Kidney (tissue), 14 donors: Measurements from ENCODE around the gene TBCK. TPM values are rescaled to one million over a fixed set of nuclear protein-coding genes. Genes with fewer than 3 reads are reported as not detected.

ENCODE experiments used
- DNase-seq, 5 donors: peaks; one replicate each; pipeline ENCODE4 v3.0.0-alpha.2; 2013 to 2020
- FAIRE-seq: peaks from 2 replicates; lab custom pipeline; 2012; peaks lifted over from hg19 to GRCh38; lab: Jason Lieb, UNC
- H3K27ac ChIP-seq, 2 donors: one replicate each; pipeline ENCODE4 v1.7.0; 2013; ENCODE audit warnings: low read depth in 2 of 2, low read length in 2 of 2, inconsistent platforms in 1 of 2
- H3K27me3 ChIP-seq: one replicate; pipeline ENCODE4 v1.7.1; 2013; ENCODE audit warnings: low read length, inconsistent platforms; ENCODE audit not compliant: control insufficient read depth, insufficient read depth
- H3K36me3 ChIP-seq, 3 donors: one replicate each; pipeline versions ENCODE4 v1.7.0 to v1.7.1; 2013; ENCODE audit warnings: low read length in 3 of 3, control low read depth in 1 of 3, inconsistent platforms in 1 of 3; ENCODE audit not compliant: insufficient read depth in 3 of 3, control insufficient read depth in 2 of 3
- H3K4me1 ChIP-seq, 3 donors: one replicate each; pipeline versions ENCODE4 v1.7.0 to v1.7.1; 2013; ENCODE audit warnings: low read length in 3 of 3, inconsistent platforms in 1 of 3, low read depth in 1 of 3; ENCODE audit not compliant: control insufficient read depth in 2 of 3, insufficient read depth in 2 of 3
- H3K4me3 ChIP-seq, 3 donors: one replicate each; pipeline versions ENCODE4 v1.7.0 to v1.8.1; 2013; ENCODE audit warnings: low read length in 3 of 3, control low read depth in 1 of 3, inconsistent platforms in 1 of 3
- H3K9ac ChIP-seq, 3 donors: one replicate each; pipeline versions ENCODE4 v1.7.0 to v1.7.1; 2013; ENCODE audit warnings: low read length in 3 of 3, control low read depth in 1 of 3, inconsistent platforms in 1 of 3
- H3K9me3 ChIP-seq, 3 donors: one replicate each; pipeline versions ENCODE4 v1.7.0 to v1.7.1; 2013; ENCODE audit warnings: low read length in 3 of 3, control low read depth in 1 of 3, inconsistent platforms in 1 of 3; ENCODE audit not compliant: control insufficient read depth in 2 of 3, insufficient read depth in 1 of 3
- intact Hi-C: fragments of 100-400 bp; cut with DNase I; formaldehyde crosslinking; loops from one replicate; pipeline ENCODE4 v1.11.1; 2022
- polyA plus RNA-seq: library from polyadenylated mRNA; stranded (reverse); fragments of 350-450 nt; fragmentation: Illumina TruSeq; extraction: RNeasy Lipid Tissue Mini Kit (QIAGEN cat#74804); gene quantifications from one replicate; pipeline ENCODE4 v1.2.3, GENCODE V29; 2014; ENCODE audit warnings: low read depth, low replicate concordance; ENCODE audit not compliant: insufficient read depth
- total RNA-seq: library from RNA; stranded (reverse); fragmentation: NEBNext Ultra II Directional; extraction: Animal tissue kit (Norgen Biotek cat#: 25700); gene quantifications from one replicate; pipeline ENCODE4 v1.2.1, GENCODE V29; 2021
- TF ChIP-seq, protein P1 (sequence below): IDR thresholded peaks from 3 replicates; pipeline ENCODE4 v1.5.1; 2012; ENCODE audit warnings: mild to moderate bottlenecking, moderate library complexity, borderline replicate concordance; ENCODE audit not compliant: insufficient read depth; ENCODE audit errors: extremely low read depth
- donor health status: control.
- donor health status: control.
- donor health status: control.
- donor health status: control.
- donor health status: control.
- donor health status: DM: yes; HTN: yes; CAD: no.
- donor health status: Normal renal cell carcinoma (clear cell type).

TBCK gene
- total and polyA plus RNA-seq, 2 donors from 2014 or later: 15.8 to 50.0 TPM

DNA sequence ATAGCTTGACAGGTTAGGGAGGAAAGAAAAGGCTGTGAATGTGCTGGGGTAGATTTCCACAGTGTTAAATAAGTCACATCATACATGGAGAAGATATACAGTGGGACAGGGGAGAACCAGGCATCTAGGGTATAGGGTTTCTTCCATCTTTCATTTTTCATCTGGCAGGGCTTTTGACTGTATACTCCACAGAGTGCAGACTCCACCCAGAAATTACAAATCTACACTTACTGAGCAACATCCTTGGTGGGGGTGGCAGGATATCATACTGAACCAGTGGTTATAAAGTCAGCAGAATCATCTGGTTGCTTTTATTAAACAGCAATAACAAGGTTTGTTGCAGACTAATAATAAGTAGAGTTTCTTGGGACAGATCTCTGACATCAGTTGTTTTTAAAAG lies 266.5 kb downstream of the TBCK start:
- intact Hi-C loops: no loop called here
- no peak for FAIRE-seq

DNA sequence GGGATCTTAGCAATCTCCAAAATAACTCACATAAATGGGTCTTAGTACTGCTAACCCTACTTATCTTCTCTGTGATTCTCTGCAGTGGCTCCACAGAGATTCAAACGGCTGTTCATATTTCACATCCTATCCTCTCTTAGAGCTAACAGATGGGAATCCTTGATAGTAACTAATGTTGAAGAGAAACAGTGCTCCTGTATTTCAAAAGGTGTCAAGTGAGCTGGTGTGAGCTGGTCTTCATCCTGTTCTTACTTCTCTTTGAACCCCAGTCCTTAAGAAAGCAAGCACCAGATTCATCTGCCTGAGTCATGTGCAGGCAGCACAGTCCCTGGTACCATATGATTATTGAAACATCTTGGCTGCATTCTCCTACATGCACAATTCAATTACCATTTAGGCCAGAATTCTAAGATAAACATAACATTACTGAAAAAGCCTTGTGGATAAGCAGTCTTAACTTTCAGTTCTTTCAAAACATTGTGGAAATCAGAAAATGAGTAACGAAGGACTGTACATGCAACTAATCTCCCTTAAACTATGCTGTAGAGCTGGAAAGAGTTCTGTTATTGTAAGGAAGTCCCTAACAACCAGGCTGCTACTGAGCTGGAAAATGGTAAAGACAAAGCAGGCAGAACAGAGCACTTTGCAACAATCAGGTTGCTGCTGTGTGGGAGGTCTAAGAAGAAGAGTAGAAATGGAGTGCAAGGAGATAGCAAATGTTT lies 267.6 kb downstream of the TBCK start:
- no peak overlapping the region for H3K27ac ChIP-seq

More for the DNA sequence above, 266.5 kb downstream of the TBCK start:
- Histone ChIP-seq H3K27ac (no peak overlapping the region), H3K9me3 (no peaks in the 10 kb centered on the region), H3K4me1 (peaks cover 0 to 6% (median 0%) of the 10 kb centered on the region in 3 donors), H3K27me3 (no peaks in the 10 kb centered on the region), H3K36me3 (no peaks in the 10 kb centered on the region), H3K9ac (no peak overlapping the region), H3K4me3 (no peak overlapping the region)
- no peak for DNase-seq
- TF ChIP-seq, protein P1, sequence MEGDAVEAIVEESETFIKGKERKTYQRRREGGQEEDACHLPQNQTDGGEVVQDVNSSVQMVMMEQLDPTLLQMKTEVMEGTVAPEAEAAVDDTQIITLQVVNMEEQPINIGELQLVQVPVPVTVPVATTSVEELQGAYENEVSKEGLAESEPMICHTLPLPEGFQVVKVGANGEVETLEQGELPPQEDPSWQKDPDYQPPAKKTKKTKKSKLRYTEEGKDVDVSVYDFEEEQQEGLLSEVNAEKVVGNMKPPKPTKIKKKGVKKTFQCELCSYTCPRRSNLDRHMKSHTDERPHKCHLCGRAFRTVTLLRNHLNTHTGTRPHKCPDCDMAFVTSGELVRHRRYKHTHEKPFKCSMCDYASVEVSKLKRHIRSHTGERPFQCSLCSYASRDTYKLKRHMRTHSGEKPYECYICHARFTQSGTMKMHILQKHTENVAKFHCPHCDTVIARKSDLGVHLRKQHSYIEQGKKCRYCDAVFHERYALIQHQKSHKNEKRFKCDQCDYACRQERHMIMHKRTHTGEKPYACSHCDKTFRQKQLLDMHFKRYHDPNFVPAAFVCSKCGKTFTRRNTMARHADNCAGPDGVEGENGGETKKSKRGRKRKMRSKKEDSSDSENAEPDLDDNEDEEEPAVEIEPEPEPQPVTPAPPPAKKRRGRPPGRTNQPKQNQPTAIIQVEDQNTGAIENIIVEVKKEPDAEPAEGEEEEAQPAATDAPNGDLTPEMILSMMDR: no peak

GRCh38 chr4:106046083-106046482 lies 269.9 kb downstream of the TBCK start:
- TF ChIP-seq, protein P1: no peak
- FAIRE-seq: no peak
- H3K9ac ChIP-seq: no peak overlapping the region
- H3K27me3 ChIP-seq: no peaks in the 10 kb centered on the region
- DNase-seq: no peak
- no peaks in the 10 kb centered on the region for H3K9me3 ChIP-seq
- H3K4me3 ChIP-seq: no peak overlapping the region
- H3K27ac ChIP-seq: no peak overlapping the region
- intact Hi-C loops: no loop called here
- no peaks in the 10 kb centered on the region for H3K36me3 ChIP-seq
- H3K4me1 ChIP-seq: peaks cover 0 to 6% (median 0%) of the 10 kb centered on the region in 3 donors

More for the DNA sequence above, 267.6 kb downstream of the TBCK start:
- TF ChIP-seq, protein P1: no peak
- no peaks in the 10 kb centered on the region for H3K36me3 ChIP-seq
- intact Hi-C loops: no loop called here
- DNase-seq (peak in 2 of 5 donors; percentile 36 to 42), FAIRE-seq (no peak)
- no peak overlapping the region for H3K9ac ChIP-seq
- peaks cover 0 to 6% (median 0%) of the 10 kb centered on the region in 3 donors for H3K4me1 ChIP-seq
- H3K27me3 ChIP-seq: no peaks in the 10 kb centered on the region
- no peak overlapping the region for H3K4me3 ChIP-seq
- no peaks in the 10 kb centered on the region for H3K9me3 ChIP-seq
